ENCODE data around the gene PPIG.

Gene PPIG

DNA sequence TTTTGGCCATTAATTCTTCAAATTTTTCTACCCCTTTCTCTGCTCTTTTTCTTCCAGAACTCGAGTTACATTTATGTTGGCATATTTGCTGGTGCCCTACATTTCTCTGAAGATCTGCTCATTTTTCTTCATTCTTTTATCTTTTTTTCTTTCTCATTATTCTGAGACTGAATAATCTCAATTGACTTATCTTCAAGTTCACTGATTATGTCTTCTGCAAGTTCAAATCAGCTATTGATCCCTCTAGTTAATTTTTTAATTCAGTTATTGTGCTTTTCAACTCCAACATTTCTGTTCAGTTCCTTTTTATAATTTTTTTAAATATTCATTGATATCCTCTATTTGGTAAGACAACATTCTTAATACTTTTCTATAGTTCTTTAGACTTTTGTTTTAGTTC lies 106.8 kb downstream of the PPIG start:
- Histone ChIP-seq H3K36me3 (peaks cover 4% of the 10 kb centered on the region), H3K9me3 (ENCODE audit: severe bottlenecking) (no peaks in the 10 kb centered on the region), H3K4me3 (ENCODE audit: low read depth, low read length) (no peak overlapping the region), H3K27me3 (ENCODE audit: insufficient read depth, low read depth, severe bottlenecking) (no peaks in the 10 kb centered on the region), H3K27ac (no peak overlapping the region)
- TF ChIP-seq, protein P1, sequence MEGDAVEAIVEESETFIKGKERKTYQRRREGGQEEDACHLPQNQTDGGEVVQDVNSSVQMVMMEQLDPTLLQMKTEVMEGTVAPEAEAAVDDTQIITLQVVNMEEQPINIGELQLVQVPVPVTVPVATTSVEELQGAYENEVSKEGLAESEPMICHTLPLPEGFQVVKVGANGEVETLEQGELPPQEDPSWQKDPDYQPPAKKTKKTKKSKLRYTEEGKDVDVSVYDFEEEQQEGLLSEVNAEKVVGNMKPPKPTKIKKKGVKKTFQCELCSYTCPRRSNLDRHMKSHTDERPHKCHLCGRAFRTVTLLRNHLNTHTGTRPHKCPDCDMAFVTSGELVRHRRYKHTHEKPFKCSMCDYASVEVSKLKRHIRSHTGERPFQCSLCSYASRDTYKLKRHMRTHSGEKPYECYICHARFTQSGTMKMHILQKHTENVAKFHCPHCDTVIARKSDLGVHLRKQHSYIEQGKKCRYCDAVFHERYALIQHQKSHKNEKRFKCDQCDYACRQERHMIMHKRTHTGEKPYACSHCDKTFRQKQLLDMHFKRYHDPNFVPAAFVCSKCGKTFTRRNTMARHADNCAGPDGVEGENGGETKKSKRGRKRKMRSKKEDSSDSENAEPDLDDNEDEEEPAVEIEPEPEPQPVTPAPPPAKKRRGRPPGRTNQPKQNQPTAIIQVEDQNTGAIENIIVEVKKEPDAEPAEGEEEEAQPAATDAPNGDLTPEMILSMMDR (IDR thresholded peaks at IDR 0.05; ENCODE audit: low read depth, low read length): no peak
- DNase-seq: no peak

All from WERI-Rb-1 (cell line).